DMS 273 (cell line): ENCODE measurements around the gene WIPI1.
"Not testable (repeated sequence)": the region's sequence is repeated elsewhere in the genome, so short reads cannot be mapped to it uniquely, and the experiment has no call there.

Experiments
- DNase-seq: peaks from one replicate; lab custom pipeline; 2025; ENCODE audit not compliant: unreplicated experiment; lab: John Stamatoyannopoulos, UW

WIPI1 gene

GRCh38 chr17:68418876-68419275 lies 38.4 kb downstream of the WIPI1 start:
- no peak for DNase-seq

- DNase-seq: no peak
Measured at GRCh38 chr17:68417317-68417716, 40.0 kb downstream of the WIPI1 start.

GRCh38 chr17:68414901-68415300 lies 42.4 kb downstream of the WIPI1 start:
- DNase-seq: not testable (repeated sequence)

GRCh38 chr17:68413597-68414560 lies 43.4 kb downstream of the WIPI1 start:
- DNase-seq: peak; percentile 40

- not testable (repeated sequence) for DNase-seq
Measured at GRCh38 chr17:68407656-68408055, 49.6 kb downstream of the WIPI1 start.

- not testable (repeated sequence) for DNase-seq
Measured at GRCh38 chr17:68403837-68404236, 53.5 kb downstream of the WIPI1 start.

- DNase-seq: no peak
Measured at GRCh38 chr17:68403122-68403521, 54.2 kb downstream of the WIPI1 start.

- DNase-seq: no peak
Measured at GRCh38 chr17:68401288-68401687, 56.0 kb downstream of the WIPI1 start.

GRCh38 chr17:68400404-68400735 lies 56.9 kb downstream of the WIPI1 start:
- DNase-seq: no peak

- no peak for DNase-seq
Measured at GRCh38 chr17:68399638-68400403, 57.5 kb downstream of the WIPI1 start.

GRCh38 chr17:68398691-68399637 lies 58.3 kb downstream of the WIPI1 start:
- peak; percentile 81 for DNase-seq

GRCh38 chr17:68397108-68397536 lies 60.2 kb downstream of the WIPI1 start:
- no peak for DNase-seq

- no peak for DNase-seq
Measured at GRCh38 chr17:68396226-68397107, 60.8 kb downstream of the WIPI1 start.

- DNase-seq: no peak
Measured at GRCh38 chr17:68394608-68395331, 62.5 kb downstream of the WIPI1 start.

- DNase-seq: no peak
Measured at GRCh38 chr17:68391561-68392268, 65.6 kb downstream of the WIPI1 start.

- no peak for DNase-seq
Measured at GRCh38 chr17:68390888-68391545, 66.3 kb downstream of the WIPI1 start.

GRCh38 chr17:68389041-68389440 lies 68.3 kb downstream of the WIPI1 start:
- no peak for DNase-seq
